Type B pancreatic cell (in vitro differentiated cells): ENCODE data around the gene TSHZ1. TPM values are rescaled to one million over a fixed set of nuclear protein-coding genes. Genes with fewer than 3 reads are reported as not detected.

ENCODE experiments used
- total RNA-seq: library from RNA; stranded (reverse); gene quantifications from 2 replicates; pipeline ENCODE4 v1.2.1, GENCODE V29; 2021; ENCODE audit warnings: low replicate concordance

Gene TSHZ1
- total RNA-seq, 1 donor from 2014 or later, result 79.9 TPM

Other genes starting within 250 kb of the TSHZ1 start
- 25.4 and 86.7 TPM in 2 replicates for gene PTGR3, start 1.7 kb upstream of the TSHZ1 start, total RNA-seq
- gene SMIM21, start 216.9 kb downstream of the TSHZ1 start, total RNA-seq, result not detected in 2 replicates